Measurements from ENCODE around the gene ABI2.

The ABI2 gene

GRCh38 chr2:203489531-203489930 lies 161.3 kb downstream of the ABI2 start:
- no peak overlapping the region for H3K27ac ChIP-seq (ENCODE audit: low read depth, low read length)
- no peak overlapping the region for H3K4me3 ChIP-seq (ENCODE audit: low read depth, low read length)
- no peaks in the 10 kb centered on the region for H3K79me1 ChIP-seq (ENCODE audit: low read length)
- no peak overlapping the region for H4K12ac ChIP-seq (ENCODE audit: low read depth, low read length)
- H3K27me3 ChIP-seq (ENCODE audit: insufficient read depth, low read length), result no peaks in the 10 kb centered on the region
- no peak overlapping the region for H4K8ac ChIP-seq (ENCODE audit: low read depth, low read length)
- no peak overlapping the region for H3K18ac ChIP-seq (ENCODE audit: low read length)
- H3K9me3 ChIP-seq (ENCODE audit: insufficient read depth, low read depth, low read length), result no peaks in the 10 kb centered on the region
- H3K79me2 ChIP-seq (ENCODE audit: control insufficient read depth, insufficient read depth, low read length, poor library complexity), result no peaks in the 10 kb centered on the region
- H3K23ac ChIP-seq (ENCODE audit: low read length), result no peak overlapping the region
- no peak overlapping the region for H2AK5ac ChIP-seq (ENCODE audit: low read length)
- H4K91ac ChIP-seq (ENCODE audit: low read depth, low read length), result no peak overlapping the region
- no peak overlapping the region for H3K4me2 ChIP-seq (ENCODE audit: low read length)
- H3K36me3 ChIP-seq (ENCODE audit: control insufficient read depth in 1 of 2, insufficient read depth in 2 of 2, low read length in 2 of 2), result peaks cover 7 to 10% of the 10 kb centered on the region in 2 experiments
- no peaks in the 10 kb centered on the region for H3K4me1 ChIP-seq (ENCODE audit: control insufficient read depth in 1 of 2, insufficient read depth in 2 of 2, low read length in 2 of 2)
- no peak overlapping the region for H2BK5ac ChIP-seq (ENCODE audit: low read depth, low read length, poor library complexity)
- H3K14ac ChIP-seq (ENCODE audit: low read length), result no peak overlapping the region
- H2AFZ ChIP-seq (ENCODE audit: insufficient read depth, low read length, poor library complexity), result no peak overlapping the region
- H3K9ac ChIP-seq (ENCODE audit: low read length), result no peak overlapping the region
- no peak overlapping the region for H3K4ac ChIP-seq (ENCODE audit: low read depth, low read length)
- H2BK120ac ChIP-seq (ENCODE audit: insufficient read depth, low read length, poor library complexity), result no peak overlapping the region
- no peak overlapping the region for H2BK12ac ChIP-seq (ENCODE audit: low read length)
- DNase-seq, result no peak
- no CpG with 5 or more reads among the region's 6 CpGs for WGBS (ENCODE audit: extremely low coverage, insufficient coverage, insufficient read length)

- H3K23ac ChIP-seq (ENCODE audit: low read length), result no peak overlapping the region
- H3K36me3 ChIP-seq (ENCODE audit: control insufficient read depth in 1 of 2, insufficient read depth in 2 of 2, low read length in 2 of 2), result peaks cover 7 to 10% of the 10 kb centered on the region in 2 experiments
- H3K14ac ChIP-seq (ENCODE audit: low read length), result no peak overlapping the region
- no peak overlapping the region for H3K27ac ChIP-seq (ENCODE audit: low read depth, low read length)
- no peaks in the 10 kb centered on the region for H3K9me3 ChIP-seq (ENCODE audit: insufficient read depth, low read depth, low read length)
- no peak overlapping the region for H4K91ac ChIP-seq (ENCODE audit: low read depth, low read length)
- H2AFZ ChIP-seq (ENCODE audit: insufficient read depth, low read length, poor library complexity), result no peak overlapping the region
- H2AK5ac ChIP-seq (ENCODE audit: low read length), result no peak overlapping the region
- no peak for DNase-seq
- H3K79me2 ChIP-seq (ENCODE audit: control insufficient read depth, insufficient read depth, low read length, poor library complexity), result no peaks in the 10 kb centered on the region
- H3K4me1 ChIP-seq (ENCODE audit: control insufficient read depth in 1 of 2, insufficient read depth in 2 of 2, low read length in 2 of 2), result no peaks in the 10 kb centered on the region
- H3K18ac ChIP-seq (ENCODE audit: low read length), result no peak overlapping the region
- no peaks in the 10 kb centered on the region for H3K79me1 ChIP-seq (ENCODE audit: low read length)
- H2BK120ac ChIP-seq (ENCODE audit: insufficient read depth, low read length, poor library complexity), result no peak overlapping the region
- no peak overlapping the region for H2BK5ac ChIP-seq (ENCODE audit: low read depth, low read length, poor library complexity)
- no peak overlapping the region for H3K4ac ChIP-seq (ENCODE audit: low read depth, low read length)
- H4K8ac ChIP-seq (ENCODE audit: low read depth, low read length), result no peak overlapping the region
- H4K12ac ChIP-seq (ENCODE audit: low read depth, low read length), result no peak overlapping the region
- H3K4me3 ChIP-seq (ENCODE audit: low read depth, low read length), result no peak overlapping the region
- no peak overlapping the region for H3K9ac ChIP-seq (ENCODE audit: low read length)
- no peak overlapping the region for H3K4me2 ChIP-seq (ENCODE audit: low read length)
- WGBS (ENCODE audit: extremely low coverage, insufficient coverage, insufficient read length), result no CpG with 5 or more reads among the region's 3 CpGs
- H2BK12ac ChIP-seq (ENCODE audit: low read length), result no peak overlapping the region
- H3K27me3 ChIP-seq (ENCODE audit: insufficient read depth, low read length), result no peaks in the 10 kb centered on the region
Observed at GRCh38 chr2:203490391-203490790, 162.2 kb downstream of the ABI2 start.

GRCh38 chr2:203492965-203493364 lies 164.8 kb downstream of the ABI2 start:
- Histone ChIP-seq H2AK5ac (ENCODE audit: low read length) (no peak overlapping the region), H2BK120ac (ENCODE audit: insufficient read depth, low read length, poor library complexity) (no peak overlapping the region), H4K12ac (ENCODE audit: low read depth, low read length) (no peak overlapping the region), H3K79me2 (ENCODE audit: control insufficient read depth, insufficient read depth, low read length, poor library complexity) (no peaks in the 10 kb centered on the region), H2AFZ (ENCODE audit: insufficient read depth, low read length, poor library complexity) (no peak overlapping the region), H3K27me3 (ENCODE audit: insufficient read depth, low read length) (no peaks in the 10 kb centered on the region), H3K4me2 (ENCODE audit: low read length) (no peak overlapping the region), H4K91ac (ENCODE audit: low read depth, low read length) (no peak overlapping the region), H3K4me3 (ENCODE audit: low read depth, low read length) (no peak overlapping the region), H3K14ac (ENCODE audit: low read length) (no peak overlapping the region), H3K27ac (ENCODE audit: low read depth, low read length) (no peak overlapping the region), H3K18ac (ENCODE audit: low read length) (no peak overlapping the region), H3K36me3 (ENCODE audit: control insufficient read depth in 1 of 2, insufficient read depth in 2 of 2, low read length in 2 of 2) (peaks cover 7 to 10% of the 10 kb centered on the region in 2 experiments), H3K4me1 (ENCODE audit: control insufficient read depth in 1 of 2, insufficient read depth in 2 of 2, low read length in 2 of 2) (no peaks in the 10 kb centered on the region), H2BK5ac (ENCODE audit: low read depth, low read length, poor library complexity) (no peak overlapping the region), H3K79me1 (ENCODE audit: low read length) (no peaks in the 10 kb centered on the region), H3K9ac (ENCODE audit: low read length) (no peak overlapping the region), H3K4ac (ENCODE audit: low read depth, low read length) (no peak overlapping the region), H3K23ac (ENCODE audit: low read length) (no peak overlapping the region), H3K9me3 (ENCODE audit: insufficient read depth, low read depth, low read length) (no peaks in the 10 kb centered on the region), H4K8ac (ENCODE audit: low read depth, low read length) (no peak overlapping the region), H2BK12ac (ENCODE audit: low read length) (no peak overlapping the region)
- WGBS (ENCODE audit: extremely low coverage, insufficient coverage, insufficient read length), result no CpG with 5 or more reads among the region's 2 CpGs
- DNase-seq, result no peak
